Measurements from ENCODE around the gene JAZF1. TPM values are rescaled to one million over a fixed set of nuclear protein-coding genes. Genes with fewer than 3 reads are reported as not detected.

JAZF1 gene
- total and polyA plus RNA-seq, 9 of the 15 experiments (the other 6 are each of a cell fraction or from before 2014, with no cell fraction given) = 0.04 to 0.64 (median 0.11) TPM; not detected in 3

GRCh38 chr7:27842094-27842692, 338.4 kb downstream of the JAZF1 start:
- H3K9ac ChIP-seq (ENCODE audit: insufficient read depth in 1 of 2, low read depth in 2 of 2, low read length in 2 of 2) = no peak overlapping the region
- no peaks in the 10 kb centered on the region for H3K4me1 ChIP-seq (replicated peaks in 1 of 2; ENCODE audit: control insufficient read depth in 2 of 2, insufficient read depth in 2 of 2, low read length in 2 of 2)
- H3K4me2 ChIP-seq (ENCODE audit: insufficient read depth, low read length) = no peak overlapping the region
- H4K20me1 ChIP-seq (replicated peaks; ENCODE audit: control insufficient read depth, insufficient read depth, low read length) = no peaks in the 10 kb centered on the region
- FAIRE-seq (no peak), ATAC-seq (peak; percentile 80), DNase-seq (ENCODE audit: extremely low read depth in 1 of 4, low spot score in 3 of 4) (peak; percentile 38 to 45 (median 42))
- 17% methylated on average over 14 of the region's 14 CpGs for WGBS (ENCODE audit: insufficient coverage, low coverage, missing lambda C conversion rate)
- H3K79me2 ChIP-seq (ENCODE audit: control insufficient read depth, insufficient read depth, low read length) = no peaks in the 10 kb centered on the region
- TF ChIP-seq, protein P1, sequence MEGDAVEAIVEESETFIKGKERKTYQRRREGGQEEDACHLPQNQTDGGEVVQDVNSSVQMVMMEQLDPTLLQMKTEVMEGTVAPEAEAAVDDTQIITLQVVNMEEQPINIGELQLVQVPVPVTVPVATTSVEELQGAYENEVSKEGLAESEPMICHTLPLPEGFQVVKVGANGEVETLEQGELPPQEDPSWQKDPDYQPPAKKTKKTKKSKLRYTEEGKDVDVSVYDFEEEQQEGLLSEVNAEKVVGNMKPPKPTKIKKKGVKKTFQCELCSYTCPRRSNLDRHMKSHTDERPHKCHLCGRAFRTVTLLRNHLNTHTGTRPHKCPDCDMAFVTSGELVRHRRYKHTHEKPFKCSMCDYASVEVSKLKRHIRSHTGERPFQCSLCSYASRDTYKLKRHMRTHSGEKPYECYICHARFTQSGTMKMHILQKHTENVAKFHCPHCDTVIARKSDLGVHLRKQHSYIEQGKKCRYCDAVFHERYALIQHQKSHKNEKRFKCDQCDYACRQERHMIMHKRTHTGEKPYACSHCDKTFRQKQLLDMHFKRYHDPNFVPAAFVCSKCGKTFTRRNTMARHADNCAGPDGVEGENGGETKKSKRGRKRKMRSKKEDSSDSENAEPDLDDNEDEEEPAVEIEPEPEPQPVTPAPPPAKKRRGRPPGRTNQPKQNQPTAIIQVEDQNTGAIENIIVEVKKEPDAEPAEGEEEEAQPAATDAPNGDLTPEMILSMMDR (IDR thresholded peaks at IDR 0.05 in 2 of 3, conservative IDR thresholded peaks at IDR 0.05 in 1 of 3; ENCODE audit: insufficient read depth in 2 of 3, low read depth in 1 of 3, low read length in 3 of 3) = peak; percentile 16 to 27 (median 19); a peak in 2 of 6 replicates
- TF ChIP-seq CCNT2 (IDR thresholded peaks at IDR 0.05; ENCODE audit: borderline replicate concordance, extremely low read depth, insufficient read length, low read depth, low read length) (no peak), CGGBP1 (CRISPR knock-in tag; IDR thresholded peaks at IDR 0.05) (no peak), NRF1 (conservative IDR thresholded peaks at IDR 0.05 in 1 of 2, IDR thresholded peaks at IDR 0.05 in 1 of 2) (peak; percentile 15 to 30; a peak in 1 of 4 replicates), SMARCE1 (IDR thresholded peaks at IDR 0.05) (no peak), NUFIP1 (IDR thresholded peaks at IDR 0.05; ENCODE audit: partially characterized antibody) (no peak), NCOA2 (IDR thresholded peaks at IDR 0.05; ENCODE audit: partially characterized antibody in 2 of 2) (peak in 1 of 2 experiments; percentile 86), RAD21 (CRISPR knock-in tag; conservative IDR thresholded peaks at IDR 0.05 in 1 of 2, IDR thresholded peaks at IDR 0.05 in 1 of 2) (peak in 1 of 2 experiments; percentile 54; a peak in 2 of 4 replicates)
- no TSS peak for BruUV-seq (replicated peaks)
- ChIA-PET POLR2A (interaction anchor here (0.9 kb wide), 1 partner anchor 9 kb away, joined by 3 read pairs; no protein-coding TSS in a partner anchor), CTCF (ENCODE audit: low intra/inter-chr PET ratio) (no interaction called here)
- H3K9me3 ChIP-seq (replicated peaks; ENCODE audit: control insufficient read depth, insufficient read depth, low read depth, low read length) = no peaks in the 10 kb centered on the region
- no peaks in the 10 kb centered on the region for H3K36me3 ChIP-seq (ENCODE audit: control insufficient read depth, insufficient read depth, low read length)
- peaks cover 53 to 75% of the 10 kb centered on the region in 2 experiments for H3K27me3 ChIP-seq (ENCODE audit: control insufficient read depth in 2 of 2, insufficient read depth in 2 of 2, low read length in 2 of 2)
- in situ Hi-C loops (cut with MboI) (no loop called here), intact Hi-C loops (cut with micrococcal nuclease) (no loop called here)
- H3K9me1 ChIP-seq (ENCODE audit: control insufficient read depth, insufficient read depth, low read length) = no peaks in the 10 kb centered on the region
- H3K4me3 ChIP-seq = no peak overlapping the region
- no peak overlapping the region for H3K27ac ChIP-seq (ENCODE audit: extremely low read depth, low read depth, low read length)
- no peak overlapping the region for H2AFZ ChIP-seq (ENCODE audit: low read depth, low read length)

All from K562 (cell line).